T1000 (cell line): ENCODE measurements around the gene ITGB6.
"Not testable (repeated sequence)": the region's sequence is repeated elsewhere in the genome, so short reads cannot be mapped to it uniquely, and the experiment has no call there.

Experiments used
- DNase-seq: peaks from one replicate; lab custom pipeline; 2025; ENCODE audit warnings: mixed read lengths; lab: John Stamatoyannopoulos, UW

ITGB6 gene

GRCh38 chr2:160181146-160181836 lies 18.8 kb downstream of the ITGB6 start:
- not testable (repeated sequence) for DNase-seq

GRCh38 chr2:160180690-160181089 lies 19.4 kb downstream of the ITGB6 start:
- DNase-seq, result not testable (repeated sequence)

DNA sequence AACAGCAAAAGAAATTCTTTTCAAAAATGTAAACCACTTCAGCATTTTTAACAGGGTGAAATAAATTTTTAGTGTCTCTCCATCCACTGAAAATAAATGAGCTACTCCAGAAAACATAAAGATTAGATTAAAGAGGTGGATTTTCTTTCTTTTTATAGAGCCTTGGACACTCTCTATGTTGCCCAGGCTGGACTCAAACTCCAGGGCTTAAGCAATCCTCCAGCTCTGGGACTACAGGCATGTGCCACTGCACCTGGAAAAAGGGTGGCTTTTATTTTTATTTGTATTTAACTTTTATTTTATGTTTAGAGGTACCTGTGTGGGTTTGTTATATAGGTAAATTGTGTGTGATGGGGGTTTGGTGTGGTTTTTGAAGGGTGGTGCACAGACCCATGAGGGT lies 19.9 kb downstream of the ITGB6 start:
- DNase-seq, result no peak

DNA sequence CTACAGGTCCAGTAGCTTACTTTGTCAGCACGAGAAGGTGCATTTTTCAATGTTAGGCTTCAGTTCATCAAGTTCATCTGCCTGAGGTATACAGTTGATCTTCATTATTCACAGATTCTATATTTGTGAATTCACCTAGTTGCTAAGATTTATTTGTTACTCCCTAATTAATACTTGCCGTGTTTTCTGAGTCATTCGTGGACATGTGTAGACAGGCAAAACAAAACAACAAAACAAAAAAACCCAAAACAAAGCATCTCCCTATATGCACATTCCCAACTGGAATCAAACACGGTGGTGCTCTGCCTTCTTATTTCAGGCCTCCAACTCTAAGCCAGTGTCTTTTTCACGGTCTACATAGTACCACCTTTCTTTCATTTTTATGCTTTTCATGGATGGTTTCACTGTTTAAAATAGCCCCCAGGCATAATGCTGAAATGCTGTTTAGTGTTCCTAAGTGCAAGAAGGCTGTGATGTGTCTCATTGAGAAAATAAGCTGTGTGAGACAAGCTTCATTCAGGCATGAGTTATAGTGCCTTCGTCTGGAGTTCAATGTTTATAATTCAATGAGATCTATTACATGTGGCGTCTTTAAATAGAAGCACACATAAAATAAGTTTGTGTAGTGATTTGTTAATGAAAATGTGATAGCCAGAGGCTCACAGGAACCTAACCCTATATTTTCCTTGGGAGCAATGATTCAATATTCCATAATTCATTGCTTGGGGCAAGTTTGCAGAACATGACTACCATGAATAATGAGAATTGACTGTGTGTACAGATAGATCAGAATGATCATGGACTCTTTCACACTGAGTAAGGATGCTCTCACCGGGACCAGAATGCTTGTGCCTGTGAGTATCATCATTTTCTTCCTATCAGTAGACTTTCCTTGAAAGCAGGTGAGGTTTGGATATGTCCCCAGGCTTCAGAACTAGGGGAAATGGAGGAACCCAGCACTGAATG lies 24.6 kb downstream of the ITGB6 start:
- DNase-seq, result no peak

- no peak for DNase-seq
These were observed 25.8 kb downstream of the ITGB6 start for GRCh38 chr2:160174322-160174721.

DNA sequence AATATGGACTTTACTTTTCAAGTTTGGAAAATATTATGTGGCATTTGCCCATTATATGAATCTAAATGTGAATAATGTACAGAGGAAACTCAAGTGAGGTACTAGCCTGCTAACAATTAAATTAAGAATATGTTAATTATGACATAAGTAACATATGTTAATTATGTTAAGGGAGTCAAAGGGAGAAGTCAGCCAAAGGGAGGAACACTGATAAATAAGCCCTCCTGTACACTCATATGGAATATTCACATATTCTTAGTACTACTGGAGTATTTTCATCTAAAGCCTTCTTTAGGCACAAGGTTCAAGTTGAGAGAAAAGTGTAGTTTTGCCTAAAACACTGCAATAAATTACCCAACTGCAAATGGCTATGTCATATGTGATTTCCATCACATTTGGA lies 30.1 kb downstream of the ITGB6 start:
- DNase-seq, result no peak

- no peak for DNase-seq
These were observed 30.6 kb downstream of the ITGB6 start for GRCh38 chr2:160169471-160169870.

DNA sequence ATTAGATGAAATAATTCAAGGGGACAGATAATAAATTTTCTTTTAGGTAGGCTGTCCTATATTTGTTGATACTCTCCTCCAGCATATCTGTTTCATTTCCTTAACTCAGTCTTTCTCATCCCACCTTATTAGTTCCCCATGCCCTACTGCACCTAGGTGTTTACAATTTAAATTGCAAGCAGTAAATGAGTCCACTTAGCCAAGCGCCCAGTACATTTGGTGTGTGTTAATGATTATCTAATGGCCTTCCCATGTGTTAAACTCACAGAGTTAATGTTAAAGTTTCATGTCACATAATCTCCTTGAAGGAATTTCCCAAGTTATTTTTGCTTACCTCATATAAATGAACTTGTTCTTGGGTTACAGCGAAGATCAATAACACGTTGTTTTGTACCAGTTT lies 31.2 kb downstream of the ITGB6 start:
- DNase-seq, result no peak

DNA sequence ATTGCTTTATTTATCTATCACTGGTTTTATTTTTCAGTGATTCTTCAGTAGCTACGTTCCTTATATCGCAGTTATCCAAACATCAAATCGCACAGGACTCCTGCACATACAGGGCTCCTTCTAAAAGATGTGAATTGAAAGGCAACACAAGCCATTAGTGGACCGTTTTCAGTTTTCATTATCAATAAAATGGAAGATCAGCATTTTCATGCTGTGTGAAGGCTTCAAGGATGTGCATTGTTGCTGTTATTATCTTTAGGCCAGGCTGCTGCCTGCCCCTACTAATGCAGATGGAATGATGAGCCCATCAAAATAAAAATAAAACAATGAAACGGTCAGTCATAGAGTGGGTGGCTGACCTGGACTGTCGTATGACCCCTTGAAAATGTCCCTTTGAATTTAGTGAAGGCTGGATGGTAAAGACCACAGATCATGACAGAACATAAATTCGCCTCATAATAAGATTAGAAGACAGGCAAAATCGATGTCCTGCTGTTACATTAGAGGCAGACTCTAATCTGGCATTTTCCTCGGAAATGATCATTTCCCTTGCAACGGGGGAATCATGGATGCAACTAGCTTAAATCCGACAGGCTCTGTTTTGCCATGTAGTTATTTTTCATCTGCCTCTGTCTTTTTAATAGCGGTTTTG lies 32.9 kb downstream of the ITGB6 start:
- DNase-seq, result no peak

- DNase-seq, result no peak
These were observed 34.1 kb downstream of the ITGB6 start for GRCh38 chr2:160165996-160166395.

- DNase-seq, result no peak
These were observed 35.0 kb downstream of the ITGB6 start for GRCh38 chr2:160165081-160165480.

DNA sequence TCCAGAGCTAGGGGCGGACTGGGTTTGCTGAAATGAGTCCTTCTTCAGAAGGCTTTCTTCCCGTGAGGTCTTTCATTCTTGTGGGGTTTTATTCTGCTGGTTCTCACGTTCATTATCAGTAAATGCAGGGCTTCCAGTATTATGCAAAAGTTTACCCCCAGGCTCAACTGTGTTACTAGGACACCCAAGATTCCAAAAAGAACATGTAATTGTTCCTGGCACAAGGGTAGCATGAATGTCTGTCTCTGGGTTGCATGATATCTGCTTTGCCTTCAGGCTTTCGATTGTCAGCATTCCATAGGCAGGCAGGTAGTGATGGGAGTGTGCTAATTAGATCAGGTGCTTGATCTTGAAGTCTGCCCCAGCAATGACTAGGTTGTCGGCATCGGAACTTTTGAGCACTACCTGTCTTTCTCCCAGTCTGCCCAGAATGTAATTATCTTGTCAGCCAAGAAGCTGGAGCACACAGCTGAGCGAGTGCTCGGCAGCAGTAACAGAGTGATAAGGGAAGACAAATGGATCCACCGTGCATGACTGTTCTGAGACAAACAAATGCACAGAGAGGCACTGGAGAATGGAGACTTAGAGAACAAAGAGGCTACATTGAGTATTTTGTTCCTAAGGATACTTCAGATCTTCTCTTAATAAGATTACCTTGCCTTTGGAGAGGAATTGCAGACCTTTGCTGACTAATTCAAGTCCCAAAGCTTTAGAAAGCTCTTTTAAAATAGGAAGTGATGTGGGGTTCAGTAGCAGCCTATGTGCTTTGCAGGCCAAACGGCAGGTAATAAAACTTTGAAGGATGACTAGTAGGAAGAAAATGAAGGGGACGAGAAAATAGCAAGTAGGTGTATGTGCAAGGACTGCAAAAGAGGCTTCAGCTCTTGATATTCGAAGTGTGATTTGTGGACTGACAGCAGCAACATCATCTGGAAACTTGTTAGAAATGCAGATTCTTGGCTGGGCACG lies 41.9 kb downstream of the ITGB6 start:
- no peak for DNase-seq

- no peak for DNase-seq
These were observed 43.4 kb downstream of the ITGB6 start for GRCh38 chr2:160156665-160157064.

GRCh38 chr2:160156100-160156499 lies 44.0 kb downstream of the ITGB6 start:
- no peak for DNase-seq

DNA sequence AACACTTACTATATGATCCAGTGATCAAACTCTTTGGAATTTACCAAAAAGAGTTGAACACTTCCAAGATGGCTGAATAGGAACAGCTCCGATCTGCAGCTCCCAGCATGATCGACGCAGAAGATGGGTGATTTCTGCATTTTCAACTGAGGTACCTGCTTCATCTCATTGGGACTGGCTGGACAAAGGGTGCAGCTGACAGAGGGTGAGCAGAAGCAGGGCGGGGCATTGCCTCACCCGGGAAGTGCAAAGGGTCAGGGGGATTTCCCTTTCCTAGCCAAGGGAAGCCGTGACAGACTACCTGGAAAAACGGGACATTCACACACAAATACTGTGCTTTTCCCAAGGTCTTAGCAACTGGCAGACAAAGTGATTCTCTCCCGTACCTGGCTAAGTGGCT lies 51.7 kb downstream of the ITGB6 start:
- DNase-seq, result not testable (repeated sequence)

DNA sequence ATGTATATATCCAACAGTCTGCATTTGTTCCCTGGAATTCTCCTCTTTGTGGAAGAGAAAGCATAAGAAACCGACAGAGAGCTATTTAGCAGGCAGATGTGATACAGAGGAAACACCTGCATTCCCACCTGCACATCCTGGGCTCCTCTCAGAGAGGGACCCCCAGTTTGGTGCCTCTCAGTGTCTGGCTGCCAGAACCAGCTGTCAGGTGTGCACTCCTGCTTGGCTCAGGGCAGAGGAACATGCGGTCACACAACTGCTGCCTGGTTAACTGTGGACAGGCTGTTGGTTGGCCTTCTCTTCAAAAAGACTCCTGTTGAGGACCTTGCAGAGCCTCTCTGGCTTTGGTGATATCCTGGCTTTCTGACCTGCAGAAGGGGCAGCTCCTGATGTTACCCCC lies 54.6 kb downstream of the ITGB6 start:
- DNase-seq, result no peak

GRCh38 chr2:160144280-160144990 lies 55.6 kb downstream of the ITGB6 start:
- DNase-seq, result no peak

DNA sequence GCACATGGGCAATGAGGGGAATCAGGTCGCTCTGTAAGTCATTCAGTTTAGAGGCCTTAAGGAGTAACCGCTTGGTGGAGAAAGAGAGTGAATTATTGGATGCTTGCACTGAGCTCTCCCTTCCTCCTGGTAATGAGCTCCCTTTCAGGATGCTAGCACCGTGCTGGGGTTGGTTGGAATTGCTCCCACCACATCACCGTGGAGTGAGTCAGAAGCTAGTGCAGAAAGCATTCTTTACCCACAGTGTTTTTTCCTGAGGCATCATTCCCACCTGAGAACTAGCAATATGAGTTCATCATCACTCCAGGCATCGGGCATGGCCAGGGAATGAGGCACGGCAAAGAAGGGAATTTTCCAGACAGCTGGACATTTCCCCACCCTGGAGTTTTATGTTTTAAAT lies 57.6 kb downstream of the ITGB6 start:
- peak; percentile 5 for DNase-seq

GRCh38 chr2:160141912-160142311 lies 58.2 kb downstream of the ITGB6 start:
- no peak for DNase-seq

GRCh38 chr2:160141419-160141818 lies 58.7 kb downstream of the ITGB6 start:
- no peak for DNase-seq

GRCh38 chr2:160140471-160140870 lies 59.6 kb downstream of the ITGB6 start:
- no peak for DNase-seq
